Kidney (tissue), 14 donors: Measurements from ENCODE around the gene LZTS2. TPM values are rescaled to one million over a fixed set of nuclear protein-coding genes. Genes with fewer than 3 reads are reported as not detected.

Experiments
- DNase-seq, 5 donors: peaks; one replicate each; pipeline ENCODE4 v3.0.0-alpha.2; 2013 to 2020
- FAIRE-seq: peaks from 2 replicates; lab custom pipeline; 2012; peaks lifted over from hg19 to GRCh38; lab: Jason Lieb, UNC
- H3K27ac ChIP-seq, 2 donors: one replicate each; pipeline ENCODE4 v1.7.0; 2013; ENCODE audit warnings: low read depth in 2 of 2, low read length in 2 of 2, inconsistent platforms in 1 of 2
- H3K27me3 ChIP-seq: one replicate; pipeline ENCODE4 v1.7.1; 2013; ENCODE audit warnings: low read length, inconsistent platforms; ENCODE audit not compliant: control insufficient read depth, insufficient read depth
- H3K36me3 ChIP-seq, 3 donors: one replicate each; pipeline versions ENCODE4 v1.7.0 to v1.7.1; 2013; ENCODE audit warnings: low read length in 3 of 3, control low read depth in 1 of 3, inconsistent platforms in 1 of 3; ENCODE audit not compliant: insufficient read depth in 3 of 3, control insufficient read depth in 2 of 3
- H3K4me1 ChIP-seq, 3 donors: one replicate each; pipeline versions ENCODE4 v1.7.0 to v1.7.1; 2013; ENCODE audit warnings: low read length in 3 of 3, inconsistent platforms in 1 of 3, low read depth in 1 of 3; ENCODE audit not compliant: control insufficient read depth in 2 of 3, insufficient read depth in 2 of 3
- H3K4me3 ChIP-seq, 3 donors: one replicate each; pipeline versions ENCODE4 v1.7.0 to v1.8.1; 2013; ENCODE audit warnings: low read length in 3 of 3, control low read depth in 1 of 3, inconsistent platforms in 1 of 3
- H3K9ac ChIP-seq, 3 donors: one replicate each; pipeline versions ENCODE4 v1.7.0 to v1.7.1; 2013; ENCODE audit warnings: low read length in 3 of 3, control low read depth in 1 of 3, inconsistent platforms in 1 of 3
- H3K9me3 ChIP-seq, 3 donors: one replicate each; pipeline versions ENCODE4 v1.7.0 to v1.7.1; 2013; ENCODE audit warnings: low read length in 3 of 3, control low read depth in 1 of 3, inconsistent platforms in 1 of 3; ENCODE audit not compliant: control insufficient read depth in 2 of 3, insufficient read depth in 1 of 3
- intact Hi-C: fragments of 100-400 bp; cut with DNase I; formaldehyde crosslinking; loops from one replicate; pipeline ENCODE4 v1.11.1; 2022
- polyA plus RNA-seq: library from polyadenylated mRNA; stranded (reverse); fragments of 350-450 nt; fragmentation: Illumina TruSeq; extraction: RNeasy Lipid Tissue Mini Kit (QIAGEN cat#74804); gene quantifications from one replicate; pipeline ENCODE4 v1.2.3, GENCODE V29; 2014; ENCODE audit warnings: low read depth, low replicate concordance; ENCODE audit not compliant: insufficient read depth
- total RNA-seq: library from RNA; stranded (reverse); fragmentation: NEBNext Ultra II Directional; extraction: Animal tissue kit (Norgen Biotek cat#: 25700); gene quantifications from one replicate; pipeline ENCODE4 v1.2.1, GENCODE V29; 2021
- TF ChIP-seq, protein P1 (sequence below): IDR thresholded peaks from 3 replicates; pipeline ENCODE4 v1.5.1; 2012; ENCODE audit warnings: mild to moderate bottlenecking, moderate library complexity, borderline replicate concordance; ENCODE audit not compliant: insufficient read depth; ENCODE audit errors: extremely low read depth
- donor health status: control.
- donor health status: control.
- donor health status: control.
- donor health status: control.
- donor health status: control.
- donor health status: DM: yes; HTN: yes; CAD: no.
- donor health status: Normal renal cell carcinoma (clear cell type).

The LZTS2 gene
- total and polyA plus RNA-seq, 2 donors from 2014 or later: 47.3 to 54.7 TPM

DNA sequence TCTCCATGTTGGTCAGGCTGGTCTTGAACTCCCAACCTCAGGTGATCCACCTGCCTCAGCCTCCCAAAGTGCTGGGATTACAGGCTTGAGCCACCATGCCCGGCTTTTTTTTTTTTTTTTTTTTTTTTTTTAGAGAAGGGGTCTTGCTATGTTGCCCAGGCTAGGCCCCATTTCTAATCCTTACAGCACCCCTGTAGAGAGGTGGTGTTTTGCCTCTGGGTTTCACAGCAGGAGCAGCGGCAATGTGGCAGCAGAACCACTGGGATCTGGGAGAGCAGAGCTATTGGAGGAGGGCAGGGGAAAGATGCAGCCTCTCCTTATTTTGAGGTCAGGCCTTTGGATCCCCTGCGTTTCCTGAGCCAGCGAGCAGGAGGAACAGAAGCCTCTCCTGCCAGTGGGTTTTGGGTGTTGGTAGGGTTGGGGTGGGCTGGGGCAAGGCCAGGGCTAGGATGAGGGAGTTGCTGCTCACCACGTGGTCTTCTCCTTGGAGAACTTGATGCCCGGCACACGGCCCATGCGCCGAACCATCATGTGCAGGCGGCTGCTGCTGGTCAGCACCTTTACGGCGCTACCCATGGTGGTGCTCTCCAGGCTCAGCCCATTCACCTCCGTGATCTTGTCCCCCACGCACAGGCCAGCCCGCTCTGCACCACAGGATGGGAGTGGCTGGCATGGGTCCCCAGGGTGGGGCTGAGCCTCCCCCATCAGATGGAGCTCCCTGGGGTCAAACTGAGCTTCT, 23.5 kb downstream of the LZTS2 start:
- H3K9ac ChIP-seq: no peak overlapping the region

DNA sequence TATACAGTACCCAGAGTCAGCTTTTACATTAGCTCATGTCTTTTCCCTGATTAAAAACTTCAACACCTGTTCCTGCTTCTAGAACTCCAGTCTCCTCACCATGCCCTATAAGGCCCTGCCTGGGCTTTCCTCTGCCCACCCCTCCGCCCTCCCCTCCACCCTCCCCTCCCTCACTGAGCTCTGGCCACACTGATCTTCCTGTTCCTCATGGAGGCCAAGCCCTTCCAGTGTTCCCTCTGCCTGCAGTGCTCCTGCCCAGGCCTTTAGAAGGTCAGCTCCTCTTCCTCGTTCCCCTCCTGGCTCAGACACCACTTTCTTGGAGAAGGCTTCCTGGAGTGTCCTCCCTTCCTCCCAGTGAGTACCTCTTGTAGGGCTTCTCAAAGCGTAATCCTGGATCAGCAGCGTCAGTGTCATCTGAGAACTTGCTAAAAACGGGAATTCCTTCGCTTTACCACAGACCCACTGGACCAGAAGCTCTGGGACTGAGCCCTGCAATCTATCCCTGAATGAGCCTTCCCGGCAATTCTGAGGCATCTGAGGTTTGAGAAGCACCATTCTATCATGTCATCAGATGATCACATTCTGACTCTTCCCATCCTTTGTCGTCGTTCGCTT, 27.6 kb downstream of the LZTS2 start:
- Histone ChIP-seq H3K9ac (no peak overlapping the region), H3K4me3 (no peak overlapping the region), H3K36me3 (no peaks in the 10 kb centered on the region), H3K9me3 (no peaks in the 10 kb centered on the region), H3K27ac (no peak overlapping the region), H3K27me3 (peaks cover 3% of the 10 kb centered on the region), H3K4me1 (peaks cover 0 to 14% (median 0%) of the 10 kb centered on the region in 3 donors)
- FAIRE-seq: no peak
- intact Hi-C loops: no loop called here
- TF ChIP-seq, protein P1, sequence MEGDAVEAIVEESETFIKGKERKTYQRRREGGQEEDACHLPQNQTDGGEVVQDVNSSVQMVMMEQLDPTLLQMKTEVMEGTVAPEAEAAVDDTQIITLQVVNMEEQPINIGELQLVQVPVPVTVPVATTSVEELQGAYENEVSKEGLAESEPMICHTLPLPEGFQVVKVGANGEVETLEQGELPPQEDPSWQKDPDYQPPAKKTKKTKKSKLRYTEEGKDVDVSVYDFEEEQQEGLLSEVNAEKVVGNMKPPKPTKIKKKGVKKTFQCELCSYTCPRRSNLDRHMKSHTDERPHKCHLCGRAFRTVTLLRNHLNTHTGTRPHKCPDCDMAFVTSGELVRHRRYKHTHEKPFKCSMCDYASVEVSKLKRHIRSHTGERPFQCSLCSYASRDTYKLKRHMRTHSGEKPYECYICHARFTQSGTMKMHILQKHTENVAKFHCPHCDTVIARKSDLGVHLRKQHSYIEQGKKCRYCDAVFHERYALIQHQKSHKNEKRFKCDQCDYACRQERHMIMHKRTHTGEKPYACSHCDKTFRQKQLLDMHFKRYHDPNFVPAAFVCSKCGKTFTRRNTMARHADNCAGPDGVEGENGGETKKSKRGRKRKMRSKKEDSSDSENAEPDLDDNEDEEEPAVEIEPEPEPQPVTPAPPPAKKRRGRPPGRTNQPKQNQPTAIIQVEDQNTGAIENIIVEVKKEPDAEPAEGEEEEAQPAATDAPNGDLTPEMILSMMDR: no peak
- no peak for DNase-seq

More for the DNA sequence above, 23.5 kb downstream of the LZTS2 start:
- no peak overlapping the region for H3K4me3 ChIP-seq
- H3K9me3 ChIP-seq: no peaks in the 10 kb centered on the region
- H3K27me3 ChIP-seq: no peaks in the 10 kb centered on the region
- H3K36me3 ChIP-seq: no peaks in the 10 kb centered on the region
- FAIRE-seq (no peak), DNase-seq (no peak)
- TF ChIP-seq, protein P1: no peak
- intact Hi-C loops: no loop called here
- peaks cover 0 to 2% (median 0%) of the 10 kb centered on the region in 3 donors for H3K4me1 ChIP-seq
- no peak overlapping the region for H3K27ac ChIP-seq

DNA sequence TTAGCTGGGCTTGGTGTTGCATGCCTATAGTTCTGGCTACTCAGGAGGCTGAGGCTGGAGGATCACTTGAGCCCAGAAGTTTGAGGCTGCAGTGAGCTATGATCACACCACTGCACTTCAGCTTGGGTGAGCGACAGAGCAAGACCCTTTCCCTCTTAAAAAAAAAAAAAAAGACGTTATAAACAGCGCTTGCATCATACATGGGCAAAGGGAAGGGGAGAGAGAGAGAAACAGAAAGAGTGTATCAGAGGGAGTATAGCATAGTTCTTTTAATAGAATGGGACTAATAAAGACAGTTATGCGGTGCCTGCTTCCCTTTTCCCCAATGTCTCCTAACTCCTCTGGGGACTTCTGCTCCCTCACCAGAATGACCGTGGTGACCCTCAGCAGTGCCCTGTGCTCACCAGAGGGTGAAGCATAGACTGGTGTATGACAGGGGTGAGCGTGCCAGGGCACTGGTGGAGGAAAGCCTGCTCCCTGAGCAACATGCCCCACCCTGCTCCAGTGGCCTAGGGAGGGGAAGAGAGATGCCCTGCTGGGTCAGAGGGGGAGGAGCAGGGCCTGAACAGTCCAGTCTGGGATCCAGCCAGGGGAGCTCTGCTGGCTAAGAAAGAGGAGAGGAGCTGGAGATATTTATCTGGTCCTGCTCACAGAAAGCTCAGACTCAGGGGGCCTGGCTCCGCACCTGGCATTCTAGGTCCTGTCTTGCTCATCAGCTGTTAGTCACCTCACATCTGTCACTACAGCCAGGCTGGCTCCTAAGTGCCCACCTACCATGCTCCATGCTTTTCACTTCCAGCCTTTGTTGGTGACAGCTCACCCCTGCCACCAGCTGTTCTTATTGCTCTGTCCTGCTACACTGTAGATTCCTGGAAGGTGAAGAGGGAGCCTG, 29.1 kb downstream of the LZTS2 start:
- peaks cover 3% of the 10 kb centered on the region for H3K27me3 ChIP-seq
- DNase-seq (no peak), FAIRE-seq (no peak)
- H3K9ac ChIP-seq: no peak overlapping the region
- no peak overlapping the region for H3K27ac ChIP-seq
- peaks cover 0 to 21% (median 0%) of the 10 kb centered on the region in 3 donors for H3K4me1 ChIP-seq
- no peaks in the 10 kb centered on the region for H3K9me3 ChIP-seq
- TF ChIP-seq, protein P1: no peak
- intact Hi-C loops: no loop called here
- H3K4me3 ChIP-seq: no peak overlapping the region
- no peaks in the 10 kb centered on the region for H3K36me3 ChIP-seq
